Caco-2 (cell line): Measurements from ENCODE around the gene IL19. TPM values are rescaled to one million over a fixed set of nuclear protein-coding genes. Genes with fewer than 3 reads are reported as not detected.

ENCODE experiments used
- BruUV-seq: library from RNA; stranded (reverse); fragments of 400-500 nt; replicated peaks from 2 replicates; lab custom pipeline; 2021; lab: Mats Ljungman, UMichigan
- CTCF ChIA-PET: fragments of 300-600 bp; sonication (Branson Sonifier 250); formaldehyde crosslinking; loops from one replicate; lab custom pipeline; 2022; ENCODE audit warnings: antibody characterized with exemption; lab: Charles Lee
- POLR2A ChIA-PET: fragments of 300-600 bp; sonication (Branson Sonifier 250); formaldehyde crosslinking; loops from one replicate; lab custom pipeline; 2022; ENCODE audit warnings: antibody characterized with exemption; lab: Charles Lee
- DNase-seq, 2 experiments: peaks; one replicate each; pipeline versions ENCODE4 v3.0.0 to v3.0.0-alpha.2; 2020 to 2022
- H3K27me3 ChIP-seq: replicated peaks from 2 replicates; pipeline ENCODE4 v1.6.0; 2011; ENCODE audit warnings: low read length; ENCODE audit not compliant: control insufficient read depth, insufficient read depth
- H3K36me3 ChIP-seq: 2 replicates; pipeline ENCODE4 v1.5.1; 2011; ENCODE audit warnings: low read length; ENCODE audit not compliant: control insufficient read depth, insufficient read depth
- H3K4me1 ChIP-seq: fragments of 250-450 bp; sonication (Bioruptor Pico); 2 replicates; pipeline ENCODE4 v1.5.1; 2020; ENCODE audit warnings: mild to moderate bottlenecking
- H3K4me3 ChIP-seq: 2 replicates; pipeline ENCODE4 v1.5.1; 2011; ENCODE audit warnings: low read depth, mild to moderate bottlenecking, control low read depth, low read length
- H3K9me3 ChIP-seq: fragments of 250-450 bp; sonication (Bioruptor Pico); 2 replicates; pipeline ENCODE4 v1.5.1; 2020; ENCODE audit warnings: mild to moderate bottlenecking, moderate library complexity
- H3K27ac Mint-ChIP-seq: one replicate; pipeline ENCODE4 v1.8.0; 2022; ENCODE audit warnings: mixed read lengths; ENCODE audit not compliant: unreplicated experiment
- H3K27me3 Mint-ChIP-seq: one replicate; pipeline ENCODE4 v1.8.0; 2022; ENCODE audit warnings: mixed read lengths; ENCODE audit not compliant: insufficient read depth, unreplicated experiment
- H3K36me3 Mint-ChIP-seq: one replicate; pipeline ENCODE4 v1.8.0; 2022; ENCODE audit warnings: mild to moderate bottlenecking, mixed read lengths; ENCODE audit not compliant: insufficient read depth, unreplicated experiment
- H3K4me1 Mint-ChIP-seq: one replicate; pipeline ENCODE4 v1.8.0; 2022; ENCODE audit warnings: low read depth, mixed read lengths; ENCODE audit not compliant: unreplicated experiment
- H3K4me3 Mint-ChIP-seq: one replicate; pipeline ENCODE4 v1.8.0; 2022; ENCODE audit warnings: mild to moderate bottlenecking, moderate library complexity, mixed read lengths; ENCODE audit not compliant: unreplicated experiment
- H3K9me3 Mint-ChIP-seq: one replicate; pipeline ENCODE4 v1.8.0; 2022; ENCODE audit warnings: mixed read lengths; ENCODE audit not compliant: unreplicated experiment
- intact Hi-C: fragments of 100-400 bp; cut with micrococcal nuclease; formaldehyde crosslinking; loops from one replicate; pipeline ENCODE4 v1.10.0; 2022; ENCODE audit not compliant: unreplicated experiment
- total RNA-seq: library from RNA; stranded (reverse); gene quantifications from 2 replicates; pipeline ENCODE4 v1.2.3, GENCODE V29; 2022
- TF ChIP-seq, protein P1 (sequence below), 2 experiments: fragments of 200-600 bp in 1 of 2; IDR thresholded peaks; 1 replicate in 1 of 2; 2 replicates in 1 of 2; pipeline versions ENCODE4 v1.5.1 to v1.8.0; 2011 to 2022; ENCODE audit warnings: antibody characterized with exemption in 1 of 2, control low read depth in 1 of 2, inconsistent platforms in 1 of 2, low read depth in 1 of 2, low read length in 1 of 2, mild to moderate bottlenecking in 1 of 2, moderate library complexity in 1 of 2; ENCODE audit not compliant: insufficient read depth in 1 of 2, severe bottlenecking in 1 of 2, unreplicated experiment in 1 of 2

IL19 gene
- total RNA-seq, 1 experiment from 2014 or later = not detected

DNA sequence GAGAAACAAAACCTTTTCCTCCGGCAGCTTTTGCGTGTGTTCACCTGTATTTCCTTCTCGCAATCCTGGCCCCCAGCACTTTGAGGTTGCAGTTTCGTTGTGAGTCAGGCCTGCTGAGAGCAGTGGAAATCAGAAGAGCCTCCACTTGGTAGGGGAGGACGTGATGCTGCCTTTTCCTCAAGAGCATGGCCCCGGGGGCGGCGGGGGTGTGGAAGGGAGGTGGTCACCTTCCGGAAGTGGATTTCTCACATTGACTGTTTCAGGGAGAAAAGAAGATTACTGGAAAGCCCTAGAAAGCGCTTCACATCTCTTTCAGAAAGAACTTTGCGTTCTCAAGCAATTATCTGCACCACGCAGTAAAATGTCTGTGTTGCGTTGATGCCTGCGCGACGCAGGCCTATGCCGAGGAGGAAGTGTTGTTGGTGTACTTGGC, 13.9 kb downstream of the IL19 start:
- POLR2A ChIA-PET = no interaction called here

GRCh38 chr1:206785182-206785765, 14.7 kb downstream of the IL19 start:
- Mint-ChIP-seq H3K9me3 (no peaks in the 10 kb centered on the region), H3K4me1 (peaks cover 7% of the 10 kb centered on the region), H3K27ac (no peak overlapping the region), H3K27me3 (no peaks in the 10 kb centered on the region), H3K36me3 (no peaks in the 10 kb centered on the region), H3K4me3 (no peak overlapping the region)
- no TSS peak for BruUV-seq
- DNase-seq = no peak
- H3K4me3 ChIP-seq = no peak overlapping the region
- intact Hi-C loops = no loop called here
- no peaks in the 10 kb centered on the region for H3K27me3 ChIP-seq
- H3K36me3 ChIP-seq = no peaks in the 10 kb centered on the region
- no peaks in the 10 kb centered on the region for H3K9me3 ChIP-seq
- H3K4me1 ChIP-seq = peaks cover 6% of the 10 kb centered on the region
- POLR2A ChIA-PET = no interaction called here
- TF ChIP-seq, protein P1, sequence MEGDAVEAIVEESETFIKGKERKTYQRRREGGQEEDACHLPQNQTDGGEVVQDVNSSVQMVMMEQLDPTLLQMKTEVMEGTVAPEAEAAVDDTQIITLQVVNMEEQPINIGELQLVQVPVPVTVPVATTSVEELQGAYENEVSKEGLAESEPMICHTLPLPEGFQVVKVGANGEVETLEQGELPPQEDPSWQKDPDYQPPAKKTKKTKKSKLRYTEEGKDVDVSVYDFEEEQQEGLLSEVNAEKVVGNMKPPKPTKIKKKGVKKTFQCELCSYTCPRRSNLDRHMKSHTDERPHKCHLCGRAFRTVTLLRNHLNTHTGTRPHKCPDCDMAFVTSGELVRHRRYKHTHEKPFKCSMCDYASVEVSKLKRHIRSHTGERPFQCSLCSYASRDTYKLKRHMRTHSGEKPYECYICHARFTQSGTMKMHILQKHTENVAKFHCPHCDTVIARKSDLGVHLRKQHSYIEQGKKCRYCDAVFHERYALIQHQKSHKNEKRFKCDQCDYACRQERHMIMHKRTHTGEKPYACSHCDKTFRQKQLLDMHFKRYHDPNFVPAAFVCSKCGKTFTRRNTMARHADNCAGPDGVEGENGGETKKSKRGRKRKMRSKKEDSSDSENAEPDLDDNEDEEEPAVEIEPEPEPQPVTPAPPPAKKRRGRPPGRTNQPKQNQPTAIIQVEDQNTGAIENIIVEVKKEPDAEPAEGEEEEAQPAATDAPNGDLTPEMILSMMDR (IDR thresholded peaks at IDR 0.05; ENCODE audit: insufficient read depth in 1 of 2, low read depth in 1 of 2, low read length in 1 of 2, severe bottlenecking in 1 of 2, unreplicated experiment in 1 of 2) = no peak
- CTCF ChIA-PET = no interaction called here

More for the DNA sequence above, 13.9 kb downstream of the IL19 start:
- no peak overlapping the region for H3K4me3 ChIP-seq
- CTCF ChIA-PET = no interaction called here
- H3K4me1 Mint-ChIP-seq = peaks cover 7% of the 10 kb centered on the region
- H3K36me3 ChIP-seq = no peaks in the 10 kb centered on the region
- no peak overlapping the region for H3K4me3 Mint-ChIP-seq
- no peaks in the 10 kb centered on the region for H3K9me3 ChIP-seq
- TF ChIP-seq, protein P1 (IDR thresholded peaks at IDR 0.05; ENCODE audit: insufficient read depth in 1 of 2, low read depth in 1 of 2, low read length in 1 of 2, severe bottlenecking in 1 of 2, unreplicated experiment in 1 of 2) = no peak
- H3K27me3 Mint-ChIP-seq = no peaks in the 10 kb centered on the region
- no peak overlapping the region for H3K27ac Mint-ChIP-seq
- intact Hi-C loops = no loop called here
- no peaks in the 10 kb centered on the region for H3K27me3 ChIP-seq
- peaks cover 8% of the 10 kb centered on the region for H3K4me1 ChIP-seq
- DNase-seq = no peak
- H3K9me3 Mint-ChIP-seq = no peaks in the 10 kb centered on the region
- no TSS peak for BruUV-seq
- H3K36me3 Mint-ChIP-seq = no peaks in the 10 kb centered on the region

DNA sequence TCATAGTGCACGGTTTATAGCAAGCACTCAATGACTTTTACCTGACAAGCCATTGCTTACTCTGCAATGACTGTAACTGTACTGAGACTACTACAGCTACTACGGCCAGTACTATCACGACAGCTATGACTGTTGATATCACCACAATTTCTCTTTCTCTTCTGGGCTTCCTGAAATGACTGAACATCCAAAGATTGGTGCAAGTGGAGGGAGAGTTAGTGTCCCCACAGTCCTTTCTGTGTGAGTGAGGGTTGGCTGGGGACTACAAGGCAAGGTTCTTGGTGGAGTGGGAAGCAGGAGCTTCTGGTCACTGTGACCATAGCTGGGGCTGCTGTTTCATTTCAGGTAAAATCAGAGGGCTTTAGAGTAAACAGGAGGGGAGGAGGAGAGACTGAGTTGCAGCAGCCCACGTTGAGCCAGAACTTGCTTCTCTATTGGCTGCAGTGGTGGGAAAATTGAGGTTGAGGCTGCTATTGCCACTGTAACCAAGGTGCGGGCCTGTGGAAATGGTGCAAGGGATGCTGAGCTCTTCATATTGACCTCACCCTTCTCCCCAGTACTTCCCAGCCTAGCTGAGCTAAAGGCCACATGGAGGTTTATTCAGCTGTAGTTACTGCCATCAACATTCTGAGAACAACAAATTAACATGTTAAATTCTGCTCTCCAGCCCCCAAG, 15.8 kb downstream of the IL19 start:
- ChIA-PET POLR2A (no interaction called here), CTCF (no interaction called here)
- H3K36me3 Mint-ChIP-seq = no peaks in the 10 kb centered on the region
- BruUV-seq = no TSS peak
- no peak overlapping the region for H3K4me3 Mint-ChIP-seq
- DNase-seq = no peak
- Histone ChIP-seq H3K36me3 (no peaks in the 10 kb centered on the region), H3K4me1 (peaks cover 6% of the 10 kb centered on the region), H3K9me3 (no peaks in the 10 kb centered on the region), H3K4me3 (no peak overlapping the region), H3K27me3 (no peaks in the 10 kb centered on the region)
- peaks cover 7% of the 10 kb centered on the region for H3K4me1 Mint-ChIP-seq
- TF ChIP-seq, protein P1 (IDR thresholded peaks at IDR 0.05; ENCODE audit: insufficient read depth in 1 of 2, low read depth in 1 of 2, low read length in 1 of 2, severe bottlenecking in 1 of 2, unreplicated experiment in 1 of 2) = no peak
- H3K27ac Mint-ChIP-seq = no peak overlapping the region
- intact Hi-C loops = no loop called here
- H3K27me3 Mint-ChIP-seq = no peaks in the 10 kb centered on the region
- no peaks in the 10 kb centered on the region for H3K9me3 Mint-ChIP-seq
